Sigmoid colon (tissue), 7 donors: ENCODE results near the gene ALG12. TPM values are rescaled to one million over a fixed set of nuclear protein-coding genes. Genes with fewer than 3 reads are reported as not detected.
"Not testable (repeated sequence)": the region's sequence is repeated elsewhere in the genome, so short reads cannot be mapped to it uniquely, and the experiment has no call there.

Source experiments
- DNase-seq: peaks from one replicate; pipeline ENCODE4 v3.0.0-alpha.2; 2019
- H3K27ac ChIP-seq, 4 donors: fragments of 200-600 bp; sonication (generic); one replicate each; pipeline ENCODE4 v1.5.1; 2016 to 2019; ENCODE audit warnings: mild to moderate bottlenecking in 1 of 4
- H3K27me3 ChIP-seq, 3 donors: fragments of 200-600 bp; sonication (generic); one replicate each; pipeline ENCODE4 v1.5.1; 2019; ENCODE audit warnings: mild to moderate bottlenecking in 1 of 3
- H3K36me3 ChIP-seq, 4 donors: fragments of 200-600 bp; sonication (generic); one replicate each; pipeline ENCODE4 v1.5.1; 2016 to 2019
- H3K4me1 ChIP-seq, 4 donors: fragments of 200-600 bp; sonication (generic); one replicate each; pipeline ENCODE4 v1.5.1; 2017 to 2019
- H3K4me3 ChIP-seq, 4 donors: fragments of 200-600 bp; sonication (generic); one replicate each; pipeline ENCODE4 v1.5.1; 2017 to 2019; ENCODE audit warnings: mild to moderate bottlenecking in 2 of 4, moderate library complexity in 1 of 4
- H3K9me3 ChIP-seq, 4 donors: fragments of 200-600 bp in 3 of 4; sonication (generic) in 3 of 4; one replicate each; pipeline versions ENCODE4 v1.5.1 to v1.6.1; 2013 to 2019
- CTCF ChIP-seq, 4 experiments: fragments of 450-650 bp in 3 of 4; fragments of 200-600 bp in 1 of 4; IDR thresholded peaks; one replicate each; pipeline ENCODE4 v1.5.1; 2016 to 2019; ENCODE audit warnings: antibody characterized with exemption in 4 of 4, mild to moderate bottlenecking in 3 of 4, moderate library complexity in 2 of 4
- EP300 ChIP-seq, 4 donors: sonication (generic); formaldehyde crosslinking; IDR thresholded peaks; one replicate each; pipeline ENCODE4 v1.6.1; 2017; ENCODE audit warnings: antibody characterized with exemption in 4 of 4
- POLR2A ChIP-seq, 2 donors: fragments of 450-650 bp; IDR thresholded peaks; one replicate each; pipeline ENCODE4 v1.6.1; 2016; ENCODE audit warnings: antibody characterized with exemption in 2 of 2, mild to moderate bottlenecking in 2 of 2, moderate library complexity in 2 of 2
- POLR2AphosphoS5 ChIP-seq, 4 donors: sonication (generic); formaldehyde crosslinking; IDR thresholded peaks; one replicate each; pipeline ENCODE4 v1.6.1; 2017; ENCODE audit warnings: antibody characterized with exemption in 4 of 4
- WGBS, 2 donors: extraction: QIAGEN DNeasy Blood & Tissue Kit; methylation state at CpG; one replicate each; pipeline ENCODE4 v1.1.7; 2013; 5-methylcytosine and 5-hydroxymethylcytosine counted together
- intact Hi-C: fragments of 100-400 bp; cut with DNase I; formaldehyde crosslinking; loops from one replicate; pipeline ENCODE4 v1.15.1; 2023
- polyA plus RNA-seq, 3 donors: library from polyadenylated mRNA; stranded (reverse); fragments of 200-250 nt; gene quantifications; one replicate each; pipeline ENCODE4 v1.2.3, GENCODE V29; 2013
- total RNA-seq, 4 donors: library from RNA; depleted of rRNA; stranded (reverse); fragments of >200 nt; gene quantifications; one replicate each; pipeline ENCODE4 v1.1.0, GENCODE V29; 2016
- donor health status: healthy with polysubstance abuse.
- donor health status: Bipolar disorder and iron deficiency.
- donor health status: healthy.

The ALG12 gene
- total and polyA plus RNA-seq, 7 donors = 1.8 to 23.9 (median 14.4) TPM

- DNase-seq = no peak
- Histone ChIP-seq H3K27me3 (no peaks in the 10 kb centered on the region), H3K27ac (peak overlapping the region in 1 of 4 donors; percentile 14), H3K4me1 (peaks cover 0 to 2% (median under 1%) of the 10 kb centered on the region in 4 donors), H3K4me3 (no peak overlapping the region), H3K9me3 (no peaks in the 10 kb centered on the region), H3K36me3 (no peaks in the 10 kb centered on the region)
- intact Hi-C loops = no loop called here
- WGBS, 2 donors = 49 to 80% methylated on average over 17 of the region's 17 CpGs
- TF ChIP-seq POLR2A (IDR thresholded peaks at IDR 0.05) = peak in 1 of 2 donors; percentile 28
- TF ChIP-seq POLR2AphosphoS5 (IDR thresholded peaks at IDR 0.05) = no peak
- no peak for TF ChIP-seq CTCF (IDR thresholded peaks at IDR 0.05)
- no peak for TF ChIP-seq EP300 (IDR thresholded peaks at IDR 0.05)
Measured at GRCh38 chr22:49946612-49947295, 28.5 kb upstream of the ALG12 start.

GRCh38 chr22:49945042-49945794 is 27.0 kb upstream of the ALG12 start:
- H3K27ac ChIP-seq, intact Hi-C loops: not testable (repeated sequence)
- WGBS, 2 donors = 76 to 77% methylated on average over 17 of the region's 17 CpGs

GRCh38 chr22:49944399-49944891 is 26.2 kb upstream of the ALG12 start:
- 90 to 94% methylated on average over 13 of the region's 13 CpGs for whole genome bisulfite sequencing, 2 donors
- DNase-seq = no peak
- TF ChIP-seq POLR2A (IDR thresholded peaks at IDR 0.05) (no peak), CTCF (IDR thresholded peaks at IDR 0.05) (no peak)
- Histone ChIP-seq H3K27ac (no peak overlapping the region), H3K4me3 (no peak overlapping the region), H3K27me3 (no peaks in the 10 kb centered on the region), H3K4me1 (no peaks in the 10 kb centered on the region), H3K36me3 (no peaks in the 10 kb centered on the region), H3K9me3 (no peaks in the 10 kb centered on the region)
- intact Hi-C loops = no loop called here

More at GRCh38 chr22:49945042-49945794, 27.0 kb upstream of the ALG12 start:
- not testable (repeated sequence) for H3K36me3 ChIP-seq, H3K27me3 ChIP-seq, DNase-seq, H3K4me3 ChIP-seq, H3K9me3 ChIP-seq, H3K4me1 ChIP-seq

DNA sequence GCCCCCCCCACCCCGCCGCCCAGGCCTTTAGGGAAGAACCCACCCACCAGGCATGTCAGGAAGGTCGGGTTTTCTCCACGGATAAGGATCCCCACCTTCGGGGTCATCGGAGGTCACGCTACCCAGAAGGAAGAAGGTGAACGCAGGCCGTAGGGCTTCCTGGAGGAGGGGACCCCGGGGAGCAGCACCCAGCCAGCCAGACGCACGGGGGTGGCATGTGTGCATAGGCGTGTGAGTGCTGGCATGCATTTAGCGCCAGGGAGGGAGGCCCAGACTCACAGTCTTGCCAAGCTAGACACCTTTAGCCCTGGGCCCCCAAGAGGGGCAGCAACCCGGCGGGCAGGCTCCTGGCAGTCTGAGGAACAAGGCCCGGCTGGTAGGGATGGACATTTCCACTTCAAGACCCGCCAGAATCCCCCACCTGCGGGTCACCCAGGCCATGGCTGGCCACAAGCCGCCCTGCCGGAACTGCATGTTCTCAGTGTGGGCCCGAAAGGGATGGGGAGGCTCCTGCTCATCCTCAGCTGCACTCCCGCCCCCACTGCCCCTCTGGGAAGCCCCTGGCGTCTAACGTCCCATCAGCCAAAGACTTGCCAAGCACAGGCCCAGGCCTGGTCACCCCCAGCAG is 25.6 kb upstream of the ALG12 start:
- 79 to 89% methylated on average over 25 of the region's 25 CpGs for WGBS, 2 donors
- DNase-seq = no peak
- Histone ChIP-seq H3K36me3 (no peaks in the 10 kb centered on the region), H3K27ac (no peak overlapping the region), H3K4me1 (no peaks in the 10 kb centered on the region), H3K27me3 (no peaks in the 10 kb centered on the region), H3K9me3 (no peaks in the 10 kb centered on the region), H3K4me3 (no peak overlapping the region)
- TF ChIP-seq CTCF (IDR thresholded peaks at IDR 0.05) = no peak
- no peak for TF ChIP-seq POLR2AphosphoS5 (IDR thresholded peaks at IDR 0.05)
- no peak for TF ChIP-seq POLR2A (IDR thresholded peaks at IDR 0.05)
- no peak for TF ChIP-seq EP300 (IDR thresholded peaks at IDR 0.05)
- intact Hi-C loops = loop anchor here (2.0 kb wide), 1 partner anchor 15 kb away; no protein-coding TSS in a partner anchor

- Histone ChIP-seq H3K36me3 (no peaks in the 10 kb centered on the region), H3K27ac (no peak overlapping the region), H3K9me3 (no peaks in the 10 kb centered on the region), H3K4me1 (no peaks in the 10 kb centered on the region), H3K4me3 (no peak overlapping the region), H3K27me3 (no peaks in the 10 kb centered on the region)
- DNase-seq = no peak
- intact Hi-C loops = loop anchor here (2.0 kb wide), 1 partner anchor 15 kb away; no protein-coding TSS in a partner anchor
- 85 to 86% methylated on average over 11 of the region's 11 CpGs for WGBS, 2 donors
- TF ChIP-seq POLR2A (IDR thresholded peaks at IDR 0.05) (no peak), CTCF (IDR thresholded peaks at IDR 0.05) (no peak), POLR2AphosphoS5 (IDR thresholded peaks at IDR 0.05) (no peak), EP300 (IDR thresholded peaks at IDR 0.05) (no peak)
Measured at GRCh38 chr22:49943405-49943765, 25.1 kb upstream of the ALG12 start.
